ENCODE data around the gene SIK3.

The SIK3 gene

GRCh38 chr11:116929414-116930090 is 168.7 kb downstream of the SIK3 start:
- no peak overlapping the region for H3K27ac ChIP-seq (ENCODE audit: low read length)
- H3K4me3 ChIP-seq (ENCODE audit: low read length), result no peak overlapping the region
- H3K27me3 ChIP-seq (ENCODE audit: insufficient read depth, low read length), result no peaks in the 10 kb centered on the region
- peaks cover 9% of the 10 kb centered on the region for H3K4me1 ChIP-seq (ENCODE audit: insufficient read depth, low read length)
- no peak overlapping the region for H3K9ac ChIP-seq (ENCODE audit: low read depth, low read length)
- H3K9me3 ChIP-seq (ENCODE audit: insufficient read depth, low read depth, low read length), result no peaks in the 10 kb centered on the region
- peaks cover 5% of the 10 kb centered on the region for H3K36me3 ChIP-seq (ENCODE audit: insufficient read depth, low read depth, low read length)

GRCh38 chr11:116928845-116929244 is 169.4 kb downstream of the SIK3 start:
- no peaks in the 10 kb centered on the region for H3K9me3 ChIP-seq (ENCODE audit: insufficient read depth, low read depth, low read length)
- no peak overlapping the region for H3K9ac ChIP-seq (ENCODE audit: low read depth, low read length)
- no peaks in the 10 kb centered on the region for H3K27me3 ChIP-seq (ENCODE audit: insufficient read depth, low read length)
- no peak overlapping the region for H3K27ac ChIP-seq (ENCODE audit: low read length)
- H3K36me3 ChIP-seq (ENCODE audit: insufficient read depth, low read depth, low read length), result peaks cover 5% of the 10 kb centered on the region
- no peak overlapping the region for H3K4me3 ChIP-seq (ENCODE audit: low read length)
- H3K4me1 ChIP-seq (ENCODE audit: insufficient read depth, low read length), result peaks cover 9% of the 10 kb centered on the region

GRCh38 chr11:116928102-116928777 is 170.0 kb downstream of the SIK3 start:
- Histone ChIP-seq H3K36me3 (ENCODE audit: insufficient read depth, low read depth, low read length) (peaks cover 5% of the 10 kb centered on the region), H3K9ac (ENCODE audit: low read depth, low read length) (no peak overlapping the region), H3K4me1 (ENCODE audit: insufficient read depth, low read length) (peaks cover 9% of the 10 kb centered on the region), H3K27me3 (ENCODE audit: insufficient read depth, low read length) (no peaks in the 10 kb centered on the region), H3K9me3 (ENCODE audit: insufficient read depth, low read depth, low read length) (no peaks in the 10 kb centered on the region), H3K27ac (ENCODE audit: low read length) (no peak overlapping the region), H3K4me3 (ENCODE audit: low read length) (no peak overlapping the region)

GRCh38 chr11:116927163-116927974 is 170.9 kb downstream of the SIK3 start:
- H3K9me3 ChIP-seq (ENCODE audit: insufficient read depth, low read depth, low read length), result no peaks in the 10 kb centered on the region
- peaks cover 5% of the 10 kb centered on the region for H3K36me3 ChIP-seq (ENCODE audit: insufficient read depth, low read depth, low read length)
- peaks cover 9% of the 10 kb centered on the region for H3K4me1 ChIP-seq (ENCODE audit: insufficient read depth, low read length)
- no peak overlapping the region for H3K4me3 ChIP-seq (ENCODE audit: low read length)
- H3K9ac ChIP-seq (ENCODE audit: low read depth, low read length), result no peak overlapping the region
- H3K27ac ChIP-seq (ENCODE audit: low read length), result no peak overlapping the region
- H3K27me3 ChIP-seq (ENCODE audit: insufficient read depth, low read length), result no peaks in the 10 kb centered on the region

GRCh38 chr11:116925050-116925449 is 173.2 kb downstream of the SIK3 start:
- no peak overlapping the region for H3K9ac ChIP-seq (ENCODE audit: low read depth, low read length)
- H3K4me1 ChIP-seq (ENCODE audit: insufficient read depth, low read length), result peaks cover 2% of the 10 kb centered on the region
- H3K27ac ChIP-seq (ENCODE audit: low read length), result no peak overlapping the region
- peaks cover 5% of the 10 kb centered on the region for H3K36me3 ChIP-seq (ENCODE audit: insufficient read depth, low read depth, low read length)
- no peak overlapping the region for H3K4me3 ChIP-seq (ENCODE audit: low read length)
- H3K9me3 ChIP-seq (ENCODE audit: insufficient read depth, low read depth, low read length), result no peaks in the 10 kb centered on the region
- no peaks in the 10 kb centered on the region for H3K27me3 ChIP-seq (ENCODE audit: insufficient read depth, low read length)

GRCh38 chr11:116918925-116919655 is 179.1 kb downstream of the SIK3 start:
- no peak overlapping the region for H3K4me3 ChIP-seq (ENCODE audit: low read length)
- no peaks in the 10 kb centered on the region for H3K9me3 ChIP-seq (ENCODE audit: insufficient read depth, low read depth, low read length)
- H3K4me1 ChIP-seq (ENCODE audit: insufficient read depth, low read length), result no peaks in the 10 kb centered on the region
- no peak overlapping the region for H3K27ac ChIP-seq (ENCODE audit: low read length)
- H3K36me3 ChIP-seq (ENCODE audit: insufficient read depth, low read depth, low read length), result no peaks in the 10 kb centered on the region
- no peak overlapping the region for H3K9ac ChIP-seq (ENCODE audit: low read depth, low read length)
- H3K27me3 ChIP-seq (ENCODE audit: insufficient read depth, low read length), result no peaks in the 10 kb centered on the region

- no peaks in the 10 kb centered on the region for H3K9me3 ChIP-seq (ENCODE audit: insufficient read depth, low read depth, low read length)
- no peaks in the 10 kb centered on the region for H3K27me3 ChIP-seq (ENCODE audit: insufficient read depth, low read length)
- no peak overlapping the region for H3K27ac ChIP-seq (ENCODE audit: low read length)
- H3K4me3 ChIP-seq (ENCODE audit: low read length), result no peak overlapping the region
- no peaks in the 10 kb centered on the region for H3K36me3 ChIP-seq (ENCODE audit: insufficient read depth, low read depth, low read length)
- no peaks in the 10 kb centered on the region for H3K4me1 ChIP-seq (ENCODE audit: insufficient read depth, low read length)
- H3K9ac ChIP-seq (ENCODE audit: low read depth, low read length), result no peak overlapping the region
Measured at GRCh38 chr11:116917632-116918031, 180.6 kb downstream of the SIK3 start.

- Histone ChIP-seq H3K4me3 (ENCODE audit: low read length) (no peak overlapping the region), H3K4me1 (ENCODE audit: insufficient read depth, low read length) (no peaks in the 10 kb centered on the region), H3K27ac (ENCODE audit: low read length) (no peak overlapping the region), H3K9me3 (ENCODE audit: insufficient read depth, low read depth, low read length) (no peaks in the 10 kb centered on the region), H3K36me3 (ENCODE audit: insufficient read depth, low read depth, low read length) (no peaks in the 10 kb centered on the region), H3K27me3 (ENCODE audit: insufficient read depth, low read length) (no peaks in the 10 kb centered on the region), H3K9ac (ENCODE audit: low read depth, low read length) (no peak overlapping the region)
Measured at GRCh38 chr11:116916886-116917285, 181.3 kb downstream of the SIK3 start.

GRCh38 chr11:116916052-116916451 is 182.2 kb downstream of the SIK3 start:
- H3K27ac ChIP-seq (ENCODE audit: low read length), result no peak overlapping the region
- no peak overlapping the region for H3K4me3 ChIP-seq (ENCODE audit: low read length)
- H3K4me1 ChIP-seq (ENCODE audit: insufficient read depth, low read length), result no peaks in the 10 kb centered on the region
- no peaks in the 10 kb centered on the region for H3K36me3 ChIP-seq (ENCODE audit: insufficient read depth, low read depth, low read length)
- no peaks in the 10 kb centered on the region for H3K27me3 ChIP-seq (ENCODE audit: insufficient read depth, low read length)
- no peak overlapping the region for H3K9ac ChIP-seq (ENCODE audit: low read depth, low read length)
- H3K9me3 ChIP-seq (ENCODE audit: insufficient read depth, low read depth, low read length), result no peaks in the 10 kb centered on the region

GRCh38 chr11:116913000-116913399 is 185.2 kb downstream of the SIK3 start:
- H3K36me3 ChIP-seq (ENCODE audit: insufficient read depth, low read depth, low read length), result no peaks in the 10 kb centered on the region
- H3K27me3 ChIP-seq (ENCODE audit: insufficient read depth, low read length), result no peaks in the 10 kb centered on the region
- no peak overlapping the region for H3K9ac ChIP-seq (ENCODE audit: low read depth, low read length)
- H3K27ac ChIP-seq (ENCODE audit: low read length), result no peak overlapping the region
- H3K4me1 ChIP-seq (ENCODE audit: insufficient read depth, low read length), result no peaks in the 10 kb centered on the region
- H3K4me3 ChIP-seq (ENCODE audit: low read length), result no peak overlapping the region
- no peaks in the 10 kb centered on the region for H3K9me3 ChIP-seq (ENCODE audit: insufficient read depth, low read depth, low read length)

GRCh38 chr11:116911976-116912734 is 186.1 kb downstream of the SIK3 start:
- no peaks in the 10 kb centered on the region for H3K36me3 ChIP-seq (ENCODE audit: insufficient read depth, low read depth, low read length)
- H3K9ac ChIP-seq (ENCODE audit: low read depth, low read length), result no peak overlapping the region
- H3K4me1 ChIP-seq (ENCODE audit: insufficient read depth, low read length), result no peaks in the 10 kb centered on the region
- H3K4me3 ChIP-seq (ENCODE audit: low read length), result no peak overlapping the region
- H3K27me3 ChIP-seq (ENCODE audit: insufficient read depth, low read length), result no peaks in the 10 kb centered on the region
- no peaks in the 10 kb centered on the region for H3K9me3 ChIP-seq (ENCODE audit: insufficient read depth, low read depth, low read length)
- no peak overlapping the region for H3K27ac ChIP-seq (ENCODE audit: low read length)
